ENCODE measurements around the gene CACUL1. TPM values are rescaled to one million over a fixed set of nuclear protein-coding genes. Genes with fewer than 3 reads are reported as not detected.
A peak's percentile ranks its signal among the peaks of the same experiment; 100 is the strongest.
"Not testable (repeated sequence)": the region's sequence is repeated elsewhere in the genome, so short reads cannot be mapped to it uniquely, and the experiment has no call there.

CACUL1 gene
- total RNA-seq, 1 donor: 40.6 TPM

GRCh38 chr10:118745056-118745455 is 9.7 kb downstream of the CACUL1 start:
- TF ChIP-seq, protein P1, sequence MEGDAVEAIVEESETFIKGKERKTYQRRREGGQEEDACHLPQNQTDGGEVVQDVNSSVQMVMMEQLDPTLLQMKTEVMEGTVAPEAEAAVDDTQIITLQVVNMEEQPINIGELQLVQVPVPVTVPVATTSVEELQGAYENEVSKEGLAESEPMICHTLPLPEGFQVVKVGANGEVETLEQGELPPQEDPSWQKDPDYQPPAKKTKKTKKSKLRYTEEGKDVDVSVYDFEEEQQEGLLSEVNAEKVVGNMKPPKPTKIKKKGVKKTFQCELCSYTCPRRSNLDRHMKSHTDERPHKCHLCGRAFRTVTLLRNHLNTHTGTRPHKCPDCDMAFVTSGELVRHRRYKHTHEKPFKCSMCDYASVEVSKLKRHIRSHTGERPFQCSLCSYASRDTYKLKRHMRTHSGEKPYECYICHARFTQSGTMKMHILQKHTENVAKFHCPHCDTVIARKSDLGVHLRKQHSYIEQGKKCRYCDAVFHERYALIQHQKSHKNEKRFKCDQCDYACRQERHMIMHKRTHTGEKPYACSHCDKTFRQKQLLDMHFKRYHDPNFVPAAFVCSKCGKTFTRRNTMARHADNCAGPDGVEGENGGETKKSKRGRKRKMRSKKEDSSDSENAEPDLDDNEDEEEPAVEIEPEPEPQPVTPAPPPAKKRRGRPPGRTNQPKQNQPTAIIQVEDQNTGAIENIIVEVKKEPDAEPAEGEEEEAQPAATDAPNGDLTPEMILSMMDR (IDR thresholded peaks at IDR 0.05; ENCODE audit: insufficient read depth, low read depth, low read length): no peak
- no peak for DNase-seq (ENCODE audit: low read depth)
- no peak overlapping the region for H3K4me3 ChIP-seq (ENCODE audit: low read depth, low read length)

DNA sequence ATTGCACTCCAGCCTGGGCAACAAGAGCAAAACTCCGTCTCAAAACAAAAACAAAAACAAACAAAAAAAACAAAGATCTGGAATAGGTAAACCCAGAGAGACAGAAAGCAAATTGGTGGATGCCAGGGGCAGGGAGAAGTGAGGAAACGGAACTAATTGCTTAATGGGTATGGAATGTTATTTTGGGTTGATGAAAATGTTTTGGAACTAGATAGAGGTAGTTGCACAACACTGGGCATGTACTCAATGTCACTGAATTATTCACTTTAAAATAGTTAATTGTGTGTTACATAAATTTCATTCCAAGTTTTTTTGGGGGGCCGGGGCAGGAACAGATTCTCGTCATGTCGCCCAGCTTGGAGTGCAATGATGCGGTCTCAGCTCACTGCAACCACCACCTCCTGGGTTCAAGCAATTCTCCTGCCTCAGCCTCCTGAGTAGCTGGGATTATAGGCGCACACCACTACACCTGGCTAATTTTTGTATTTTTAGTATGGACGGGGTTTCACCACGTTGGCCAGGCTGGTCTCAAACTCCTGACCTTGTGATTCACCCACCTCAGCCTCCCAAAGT is 10.3 kb downstream of the CACUL1 start:
- peak; percentile 17 for DNase-seq (ENCODE audit: low read depth)
- H3K4me3 ChIP-seq (ENCODE audit: low read depth, low read length): not testable (repeated sequence)

GRCh38 chr10:118742782-118743181 is 12.0 kb downstream of the CACUL1 start:
- peak; percentile 57 for DNase-seq (ENCODE audit: low read depth)

GRCh38 chr10:118742032-118742431 is 12.7 kb downstream of the CACUL1 start:
- TF ChIP-seq, protein P1 (IDR thresholded peaks at IDR 0.05; ENCODE audit: insufficient read depth, low read depth, low read length): no peak
- DNase-seq (ENCODE audit: low read depth): peak; percentile 27
- no peak overlapping the region for H3K4me3 ChIP-seq (ENCODE audit: low read depth, low read length)

More at GRCh38 chr10:118742782-118743181, 12.0 kb downstream of the CACUL1 start:
- TF ChIP-seq, protein P1 (IDR thresholded peaks at IDR 0.05; ENCODE audit: insufficient read depth, low read depth, low read length): no peak
- H3K4me3 ChIP-seq (ENCODE audit: low read depth, low read length): no peak overlapping the region

DNA sequence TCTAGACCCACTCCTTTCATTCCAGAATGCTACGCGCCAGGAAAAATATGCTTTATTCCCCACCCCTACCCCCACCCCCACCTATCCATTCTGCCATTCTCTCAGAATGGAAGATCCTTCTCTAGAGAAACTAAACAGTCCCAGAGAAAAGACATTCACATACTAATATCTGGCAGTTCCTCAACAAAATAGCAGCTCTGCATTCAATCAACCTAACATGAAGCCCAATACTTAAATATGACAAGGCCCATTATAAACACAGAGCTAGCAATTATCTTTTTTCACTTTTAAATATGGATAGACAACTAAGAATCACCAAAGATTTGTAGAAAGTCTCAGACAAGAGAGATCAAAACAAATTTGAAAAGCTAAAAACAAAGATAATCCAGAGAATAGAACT is 16.4 kb downstream of the CACUL1 start:
- DNase-seq (ENCODE audit: low read depth): peak; percentile 28
- H3K4me3 ChIP-seq (ENCODE audit: low read depth, low read length): no peak overlapping the region
- TF ChIP-seq, protein P1 (IDR thresholded peaks at IDR 0.05; ENCODE audit: insufficient read depth, low read depth, low read length): no peak

- TF ChIP-seq, protein P1 (IDR thresholded peaks at IDR 0.05; ENCODE audit: insufficient read depth, low read depth, low read length): no peak
- H3K4me3 ChIP-seq (ENCODE audit: low read depth, low read length): no peak overlapping the region
- no peak for DNase-seq (ENCODE audit: low read depth)
These were observed 17.0 kb downstream of the CACUL1 start for GRCh38 chr10:118737603-118738302.

DNA sequence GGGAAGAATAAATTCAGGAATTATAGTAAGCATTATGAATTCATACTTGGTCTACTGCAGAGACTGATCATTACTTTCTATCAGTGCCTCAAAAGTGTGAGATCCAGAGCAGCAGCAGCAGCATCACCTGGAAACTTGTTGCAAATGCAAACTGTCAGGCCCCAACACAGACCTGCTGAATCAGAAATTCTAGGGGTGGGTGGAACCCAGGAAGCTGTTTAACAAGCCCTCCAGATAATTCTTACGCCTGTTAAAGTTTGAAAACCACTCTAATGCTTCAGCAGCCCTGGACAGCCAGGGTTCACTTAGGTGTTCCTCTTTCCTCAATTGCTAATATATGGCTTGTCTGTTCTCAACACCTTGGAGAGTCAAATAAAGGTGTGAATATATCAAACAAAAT is 19.5 kb downstream of the CACUL1 start:
- no peak overlapping the region for H3K4me3 ChIP-seq (ENCODE audit: low read depth, low read length)
- TF ChIP-seq, protein P1 (IDR thresholded peaks at IDR 0.05; ENCODE audit: insufficient read depth, low read depth, low read length): no peak
- no peak for DNase-seq (ENCODE audit: low read depth)
